Osteoblast (primary cell): Measurements from ENCODE around the gene BARX2. TPM values are rescaled to one million over a fixed set of nuclear protein-coding genes. Genes with fewer than 3 reads are reported as not detected.

Experiments
- DNase-seq: peaks from one replicate; pipeline ENCODE4 v3.0.0; 2011; ENCODE audit warnings: low spot score, mixed read lengths; ENCODE audit not compliant: insufficient read length; ENCODE audit errors: missing footprints
- H2AFZ ChIP-seq: 2 replicates; pipeline ENCODE4 v1.6.0; 2011; ENCODE audit warnings: mild to moderate bottlenecking, low read length
- H3K27ac ChIP-seq: 2 replicates; pipeline ENCODE4 v1.5.1; 2011; ENCODE audit warnings: mild to moderate bottlenecking, low read depth, low read length, moderate library complexity
- H3K27me3 ChIP-seq: 2 replicates; pipeline ENCODE4 v1.6.0; 2012; ENCODE audit warnings: mild to moderate bottlenecking, control low read depth, inconsistent platforms, low read length, moderate library complexity; ENCODE audit not compliant: insufficient read depth
- H3K36me3 ChIP-seq: 2 replicates; pipeline ENCODE4 v1.5.1; 2011; ENCODE audit warnings: mild to moderate bottlenecking, low read length, control low read depth, moderate library complexity; ENCODE audit not compliant: insufficient read depth
- H3K4me1 ChIP-seq: 2 replicates; pipeline ENCODE4 v1.5.1; 2011; ENCODE audit warnings: mild to moderate bottlenecking, low read length, control low read depth, moderate library complexity; ENCODE audit not compliant: insufficient read depth
- H3K4me2 ChIP-seq: 2 replicates; pipeline ENCODE4 v1.6.0; 2011; ENCODE audit warnings: mild to moderate bottlenecking, low read length; ENCODE audit not compliant: insufficient read depth
- H3K4me3 ChIP-seq: fragments of 200-600 bp; sonication (generic); 3 replicates; pipeline ENCODE4 v1.5.1; 2012; ENCODE audit warnings: mild to moderate bottlenecking, low read length, inconsistent platforms; ENCODE audit not compliant: insufficient read depth
- H3K79me2 ChIP-seq: 2 replicates; pipeline ENCODE4 v1.6.0; 2012; ENCODE audit warnings: mild to moderate bottlenecking, low read length, control low read depth, inconsistent platforms; ENCODE audit not compliant: insufficient read depth
- H3K9me3 ChIP-seq: 2 replicates; pipeline ENCODE4 v1.5.1; 2011; ENCODE audit warnings: low read depth, low read length, control low read depth
- H4K20me1 ChIP-seq: 2 replicates; pipeline ENCODE4 v1.6.0; 2012; ENCODE audit warnings: mild to moderate bottlenecking, low read length, control low read depth; ENCODE audit not compliant: insufficient read depth
- CTCF ChIP-seq: IDR thresholded peaks from 2 replicates; pipeline ENCODE4 v1.5.1; 2011; ENCODE audit warnings: mild to moderate bottlenecking, low read depth, low read length, moderate library complexity; ENCODE audit errors: extremely low read depth
- total RNA-seq: library from RNA; depleted of rRNA; stranded (reverse); fragments of >200 nt; gene quantifications from 2 replicates; pipeline ENCODE4 v1.2.3, GENCODE V29; 2012

BARX2 gene
- total RNA-seq, 1 donor: not detected

GRCh38 chr11:129408865-129409444 is 33.3 kb downstream of the BARX2 start:
- no peaks in the 10 kb centered on the region for H3K9me3 ChIP-seq
- no peak overlapping the region for H2AFZ ChIP-seq
- H3K36me3 ChIP-seq: no peaks in the 10 kb centered on the region
- H3K27me3 ChIP-seq: no peaks in the 10 kb centered on the region
- no peak for TF ChIP-seq CTCF
- H4K20me1 ChIP-seq: no peaks in the 10 kb centered on the region
- H3K4me3 ChIP-seq: no peak overlapping the region
- H3K4me2 ChIP-seq: no peak overlapping the region
- H3K79me2 ChIP-seq: no peaks in the 10 kb centered on the region
- no peak overlapping the region for H3K27ac ChIP-seq
- DNase-seq: no peak
- H3K4me1 ChIP-seq: no peaks in the 10 kb centered on the region

GRCh38 chr11:129410395-129410960 is 34.8 kb downstream of the BARX2 start:
- no peaks in the 10 kb centered on the region for H3K36me3 ChIP-seq
- TF ChIP-seq CTCF: no peak
- H3K79me2 ChIP-seq: no peaks in the 10 kb centered on the region
- no peaks in the 10 kb centered on the region for H3K9me3 ChIP-seq
- no peak overlapping the region for H3K4me2 ChIP-seq
- H3K4me3 ChIP-seq: no peak overlapping the region
- no peak for DNase-seq
- no peaks in the 10 kb centered on the region for H3K4me1 ChIP-seq
- no peaks in the 10 kb centered on the region for H4K20me1 ChIP-seq
- no peak overlapping the region for H3K27ac ChIP-seq
- no peak overlapping the region for H2AFZ ChIP-seq
- no peaks in the 10 kb centered on the region for H3K27me3 ChIP-seq

- Histone ChIP-seq H2AFZ (no peak overlapping the region), H3K9me3 (no peaks in the 10 kb centered on the region), H3K4me3 (no peak overlapping the region), H3K27me3 (no peaks in the 10 kb centered on the region), H4K20me1 (no peaks in the 10 kb centered on the region), H3K4me1 (no peaks in the 10 kb centered on the region), H3K27ac (no peak overlapping the region), H3K36me3 (no peaks in the 10 kb centered on the region), H3K4me2 (no peak overlapping the region), H3K79me2 (no peaks in the 10 kb centered on the region)
- no peak for TF ChIP-seq CTCF
- DNase-seq: no peak
Observed at GRCh38 chr11:129412494-129412893, 36.8 kb downstream of the BARX2 start.

GRCh38 chr11:129414144-129414872 is 38.7 kb downstream of the BARX2 start:
- Histone ChIP-seq H3K4me2 (no peak overlapping the region), H3K9me3 (no peaks in the 10 kb centered on the region), H3K27ac (no peak overlapping the region), H3K79me2 (no peaks in the 10 kb centered on the region), H3K4me3 (no peak overlapping the region), H3K27me3 (no peaks in the 10 kb centered on the region), H4K20me1 (no peaks in the 10 kb centered on the region), H3K4me1 (no peaks in the 10 kb centered on the region), H2AFZ (no peak overlapping the region), H3K36me3 (no peaks in the 10 kb centered on the region)
- DNase-seq: no peak
- no peak for TF ChIP-seq CTCF
